VCaP (cell line): ENCODE results near the gene COIL.
"Not testable (repeated sequence)": the region's sequence is repeated elsewhere in the genome, so short reads cannot be mapped to it uniquely, and the experiment has no call there.

Experiments used
- H3K27ac ChIP-seq: fragments of 450-650 bp; 2 replicates; pipeline ENCODE4 v1.5.1; 2017
- CTCF ChIP-seq: fragments of 450-650 bp; conservative IDR thresholded peaks from 2 replicates; pipeline ENCODE4 v1.5.1; 2017; ENCODE audit warnings: mild to moderate bottlenecking, moderate library complexity

COIL gene

GRCh38 chr17:56956992-56957391, 3.9 kb downstream of the COIL start:
- TF ChIP-seq CTCF = no peak
- no peak overlapping the region for H3K27ac ChIP-seq

- no peak for TF ChIP-seq CTCF
- H3K27ac ChIP-seq = no peak overlapping the region
These were observed 11.3 kb downstream of the COIL start for GRCh38 chr17:56949595-56949994.

- no peak for TF ChIP-seq CTCF
- no peak overlapping the region for H3K27ac ChIP-seq
These were observed 12.4 kb downstream of the COIL start for GRCh38 chr17:56948491-56948890.

- no peak for TF ChIP-seq CTCF
These were observed 13.1 kb downstream of the COIL start for GRCh38 chr17:56947741-56948140.

GRCh38 chr17:56945938-56946505, 14.8 kb downstream of the COIL start:
- TF ChIP-seq CTCF = no peak
- H3K27ac ChIP-seq = no peak overlapping the region

More at GRCh38 chr17:56947741-56948140, 13.1 kb downstream of the COIL start:
- no peak overlapping the region for H3K27ac ChIP-seq

GRCh38 chr17:56943505-56944125, 17.2 kb downstream of the COIL start:
- H3K27ac ChIP-seq = no peak overlapping the region
- no peak for TF ChIP-seq CTCF

GRCh38 chr17:56939869-56940484, 20.9 kb downstream of the COIL start:
- TF ChIP-seq CTCF = peak; percentile 76
- H3K27ac ChIP-seq = no peak overlapping the region

GRCh38 chr17:56938206-56938605, 22.6 kb downstream of the COIL start:
- not testable (repeated sequence) for H3K27ac ChIP-seq
